HG02798 (cell line): ENCODE measurements around the gene NEURL1.
"Not testable (repeated sequence)": the region's sequence is repeated elsewhere in the genome, so short reads cannot be mapped to it uniquely, and the experiment has no call there.

Experiments used
- ATAC-seq: cut with Tn5 transposase; IDR thresholded peaks from one replicate; pipeline ENCODE4 v1.9.1; 2021; ENCODE audit warnings: mild to moderate bottlenecking; ENCODE audit not compliant: unreplicated experiment, poor library complexity

The NEURL1 gene

GRCh38 chr10:103458720-103459119 lies 34.8 kb upstream of the NEURL1 start, which contains the start of gene CALHM1:
Gene CALHM1 (minus strand): TSS chr10:103458900. CDS start chr10:103458751, 149 bp downstream.
- ATAC-seq, result peak; percentile 83

GRCh38 chr10:103459615-103460014 lies 33.9 kb upstream of the NEURL1 start:
- ATAC-seq, result no peak

GRCh38 chr10:103463499-103463898 lies 30.0 kb upstream of the NEURL1 start:
- no peak for ATAC-seq

- ATAC-seq, result no peak
Measured at GRCh38 chr10:103465411-103466179, 27.9 kb upstream of the NEURL1 start.

- no peak for ATAC-seq
Measured at GRCh38 chr10:103466734-103467133, 26.8 kb upstream of the NEURL1 start.

- peak; percentile 30 for ATAC-seq
Measured at GRCh38 chr10:103467406-103467805, 26.1 kb upstream of the NEURL1 start.

- ATAC-seq, result no peak
Measured at GRCh38 chr10:103469201-103469600, 24.3 kb upstream of the NEURL1 start.

- peak; percentile 78 for ATAC-seq
Measured at GRCh38 chr10:103470761-103471653, 22.5 kb upstream of the NEURL1 start.

GRCh38 chr10:103472005-103472404 lies 21.5 kb upstream of the NEURL1 start:
- peak; percentile 28 for ATAC-seq

- ATAC-seq, result no peak
Measured at GRCh38 chr10:103473261-103473671, 20.2 kb upstream of the NEURL1 start.

GRCh38 chr10:103474077-103474476 lies 19.4 kb upstream of the NEURL1 start:
- no peak for ATAC-seq

GRCh38 chr10:103475437-103475836 lies 18.1 kb upstream of the NEURL1 start:
- no peak for ATAC-seq

GRCh38 chr10:103476046-103476768 lies 17.3 kb upstream of the NEURL1 start:
- no peak for ATAC-seq

- no peak for ATAC-seq
Measured at GRCh38 chr10:103478671-103479070, 14.8 kb upstream of the NEURL1 start.

GRCh38 chr10:103479135-103479534 lies 14.4 kb upstream of the NEURL1 start, which contains the start of gene CALHM3:
Gene CALHM3 (minus strand): TSS chr10:103479240. CDS start chr10:103479032, 208 bp downstream.
- no peak for ATAC-seq

GRCh38 chr10:103480521-103480920 lies 13.0 kb upstream of the NEURL1 start:
- ATAC-seq, result no peak

- peak; percentile 62 for ATAC-seq
Measured at GRCh38 chr10:103481974-103482531, 11.5 kb upstream of the NEURL1 start.

GRCh38 chr10:103486635-103487409 lies 6.7 kb upstream of the NEURL1 start:
- ATAC-seq, result not testable (repeated sequence)

GRCh38 chr10:103487410-103487708 lies 6.1 kb upstream of the NEURL1 start:
- no peak for ATAC-seq

GRCh38 chr10:103490986-103491314 lies 2.6 kb upstream of the NEURL1 start:
- peak; percentile 10 for ATAC-seq
